Measurements from ENCODE around the gene PVALEF. TPM values are rescaled to one million over a fixed set of nuclear protein-coding genes. Genes with fewer than 3 reads are reported as not detected.

The PVALEF gene
- total and polyA plus RNA-seq, 2 of the 13 experiments (the other 11 are each of a cell fraction or from before 2014, with no cell fraction given): 0.18 TPM

- H3K4me3 ChIP-seq (replicated peaks in 1 of 3; ENCODE audit: insufficient read depth in 1 of 3, low read depth in 2 of 3, low read length in 3 of 3): no peak overlapping the region
- ChIA-PET CTCF (ENCODE audit: low intra/inter-chr PET ratio, low total read pairs) (no interaction called here), POLR2A (interaction anchor here (0.6 kb wide), 1 partner anchor 48 kb away, joined by 3 read pairs; no protein-coding TSS in a partner anchor)
- no peaks in the 10 kb centered on the region for H3K27me3 ChIP-seq (ENCODE audit: control insufficient read depth in 1 of 2, insufficient read depth in 2 of 2, low read length in 2 of 2)
- no peak overlapping the region for H2AFZ ChIP-seq (ENCODE audit: low read length)
- H3K36me3 ChIP-seq (replicated peaks in 1 of 2; ENCODE audit: control insufficient read depth in 1 of 2, insufficient read depth in 2 of 2, low read length in 2 of 2): peaks cover 3 to 5% of the 10 kb centered on the region in 2 experiments; a peak in 2 of 5 replicates
- no peak overlapping the region for H3K4me2 ChIP-seq (ENCODE audit: low read depth, low read length)
- DNase-seq (ENCODE audit: low spot score): no peak
- no peaks in the 10 kb centered on the region for H4K20me1 ChIP-seq (ENCODE audit: insufficient read depth, low read length)
- no peaks in the 10 kb centered on the region for H3K9me3 ChIP-seq (ENCODE audit: low read length)
- intact Hi-C loops (cut with micrococcal nuclease; ENCODE audit: unreplicated experiment) (no loop called here), in situ Hi-C loops (cut with HindIII; ENCODE audit: extremely low pct_ligation_motif_present, low pct_unique_long_range_greater_than_20kb) (loop anchor here (5.0 kb wide), 1 partner anchor 49 kb away; no protein-coding TSS in a partner anchor)
- no peaks in the 10 kb centered on the region for H3K79me2 ChIP-seq (ENCODE audit: insufficient read depth, low read length)
- no peak overlapping the region for H3K9ac ChIP-seq (ENCODE audit: insufficient read depth, low read depth, low read length)
- BruUV-seq (replicated peaks): no TSS peak
- FAIRE-seq: no peak
- H3K27ac ChIP-seq (ENCODE audit: extremely low read length, insufficient read depth, low read length): no peak overlapping the region
- 96% methylated on average over 20 of the region's 20 CpGs for WGBS (ENCODE audit: low lambda C conversion rate)
- no peak for ATAC-seq
- H3K4me1 ChIP-seq (ENCODE audit: insufficient read depth, low read length): peaks cover 4% of the 10 kb centered on the region
- TF ChIP-seq ZNF589 (CRISPR knock-in tag; conservative IDR thresholded peaks at IDR 0.05) (no peak), FIP1L1 (IDR thresholded peaks at IDR 0.05; ENCODE audit: borderline replicate concordance, insufficient read depth, low read depth, low read length) (no peak), ZNF101 (CRISPR knock-in tag; IDR thresholded peaks at IDR 0.05; ENCODE audit: borderline replicate concordance, low read depth) (no peak), NR2F6 (IDR thresholded peaks at IDR 0.05) (no peak), NR2F6 (CRISPR knock-in tag; IDR thresholded peaks at IDR 0.05) (no peak), POGZ (CRISPR knock-in tag; IDR thresholded peaks at IDR 0.05) (no peak), ZSCAN31 (CRISPR knock-in tag; IDR thresholded peaks at IDR 0.05; ENCODE audit: low read depth) (no peak), HHEX (CRISPR knock-in tag; IDR thresholded peaks at IDR 0.05) (no peak), ERF (CRISPR knock-in tag; IDR thresholded peaks at IDR 0.05) (no peak), FOSL1 (CRISPR knock-in tag; IDR thresholded peaks at IDR 0.05; ENCODE audit: borderline replicate concordance) (no peak), MXD3 (CRISPR knock-in tag; IDR thresholded peaks at IDR 0.05) (no peak), PBX2 (CRISPR knock-in tag; IDR thresholded peaks at IDR 0.05) (no peak), ZNF772 (CRISPR knock-in tag; IDR thresholded peaks at IDR 0.05) (no peak)
Observed at GRCh38 chr17:81191116-81191515, 25.8 kb downstream of the PVALEF start.
